Measurements from ENCODE around the gene SEBOX. TPM values are rescaled to one million over a fixed set of nuclear protein-coding genes. Genes with fewer than 3 reads are reported as not detected.
A peak's percentile ranks its signal among the peaks of the same experiment; 100 is the strongest.

The SEBOX gene
- total RNA-seq, 6 donors from 2014 or later, result not detected

GRCh38 chr17:28391401-28391800 is 26.4 kb upstream of the SEBOX start:
- 50% methylated on average over 2 of the region's 2 CpGs for WGBS, 2 donors
- Histone ChIP-seq H3K4me3 (no peak overlapping the region), H3K27me3 (no peaks in the 10 kb centered on the region), H3K9me3 (no peaks in the 10 kb centered on the region), H3K4me1 (peaks cover 0 to 3% (median 0%) of the 10 kb centered on the region in 4 donors), H3K36me3 (peaks cover 7 to 76% (median 35%) of the 10 kb centered on the region in 4 donors), H3K27ac (no peak overlapping the region)
- DNase-seq, result no peak
- no peak for ATAC-seq (ENCODE audit: low FRiP score in 2 of 2)
- TF ChIP-seq POLR2A (IDR thresholded peaks at IDR 0.05) (no peak), CTCF (IDR thresholded peaks at IDR 0.05) (no peak)

- peaks cover 7 to 72% (median 33%) of the 10 kb centered on the region in 4 donors for H3K36me3 ChIP-seq
- TF ChIP-seq EP300 (IDR thresholded peaks at IDR 0.05), result no peak
- TF ChIP-seq POLR2A (IDR thresholded peaks at IDR 0.05), result no peak
- no peak for TF ChIP-seq POLR2AphosphoS5 (IDR thresholded peaks at IDR 0.05)
- TF ChIP-seq CTCF (IDR thresholded peaks at IDR 0.05), result no peak
- whole genome bisulfite sequencing, 2 donors, result 100% methylated on average over 1 of the region's 1 CpG
- ATAC-seq (ENCODE audit: low FRiP score in 2 of 2) (no peak), DNase-seq (no peak)
- H3K27ac ChIP-seq, result no peak overlapping the region
- H3K4me1 ChIP-seq, result peaks cover 0 to 4% (median 0%) of the 10 kb centered on the region in 4 donors
- H3K4me3 ChIP-seq, result no peak overlapping the region
- H3K9me3 ChIP-seq, result no peaks in the 10 kb centered on the region
- H3K27me3 ChIP-seq, result no peaks in the 10 kb centered on the region
Observed at GRCh38 chr17:28390984-28391383, 26.0 kb upstream of the SEBOX start.

- H3K4me3 ChIP-seq, result no peak overlapping the region
- ATAC-seq (ENCODE audit: low FRiP score in 2 of 2), result no peak
- WGBS, 2 donors, result 96 to 98% methylated on average over 2 of the region's 2 CpGs
- H3K9me3 ChIP-seq, result no peaks in the 10 kb centered on the region
- peaks cover 0 to 8% (median 2%) of the 10 kb centered on the region in 4 donors for H3K4me1 ChIP-seq
- no peak for DNase-seq
- TF ChIP-seq POLR2A (IDR thresholded peaks at IDR 0.05), result no peak
- TF ChIP-seq EP300 (IDR thresholded peaks at IDR 0.05), result no peak
- TF ChIP-seq CTCF (IDR thresholded peaks at IDR 0.05), result no peak
- no peak for TF ChIP-seq POLR2AphosphoS5 (IDR thresholded peaks at IDR 0.05)
- H3K27me3 ChIP-seq, result no peaks in the 10 kb centered on the region
- H3K27ac ChIP-seq, result no peak overlapping the region
- H3K36me3 ChIP-seq, result peaks cover 7 to 67% (median 31%) of the 10 kb centered on the region in 4 donors
Observed at GRCh38 chr17:28390563-28390962, 25.6 kb upstream of the SEBOX start.

- no peaks in the 10 kb centered on the region for H3K9me3 ChIP-seq
- TF ChIP-seq POLR2AphosphoS5 (IDR thresholded peaks at IDR 0.05) (no peak), EP300 (IDR thresholded peaks at IDR 0.05) (no peak), POLR2A (IDR thresholded peaks at IDR 0.05) (no peak), CTCF (IDR thresholded peaks at IDR 0.05) (no peak)
- DNase-seq, result no peak
- no peaks in the 10 kb centered on the region for H3K27me3 ChIP-seq
- ATAC-seq (ENCODE audit: low FRiP score in 2 of 2), result no peak
- no peak overlapping the region for H3K27ac ChIP-seq
- H3K4me1 ChIP-seq, result peaks cover 2 to 12% (median 6%) of the 10 kb centered on the region in 4 donors
- no peak overlapping the region for H3K4me3 ChIP-seq
- 77 to 95% methylated on average over 1 of the region's 1 CpG for WGBS, 2 donors
- peaks cover 7 to 63% (median 29%) of the 10 kb centered on the region in 4 donors for H3K36me3 ChIP-seq
Observed at GRCh38 chr17:28390141-28390540, 25.1 kb upstream of the SEBOX start.

- H3K36me3 ChIP-seq, result peaks cover 7 to 47% (median 29%) of the 10 kb centered on the region in 4 donors
- H3K27ac ChIP-seq, result no peak overlapping the region
- 96 to 98% methylated on average over 8 to 11 of the region's 11 CpGs for WGBS, 2 donors
- ATAC-seq (ENCODE audit: low FRiP score in 2 of 2) (no peak), DNase-seq (peak in 1 of 2 donors; percentile 58)
- no peaks in the 10 kb centered on the region for H3K27me3 ChIP-seq
- peaks cover 3 to 23% (median 18%) of the 10 kb centered on the region in 4 donors for H3K4me1 ChIP-seq
- TF ChIP-seq EP300 (IDR thresholded peaks at IDR 0.05), result no peak
- TF ChIP-seq POLR2A (IDR thresholded peaks at IDR 0.05), result no peak
- no peak for TF ChIP-seq CTCF (IDR thresholded peaks at IDR 0.05)
- H3K9me3 ChIP-seq, result no peaks in the 10 kb centered on the region
- H3K4me3 ChIP-seq, result no peak overlapping the region
Observed at GRCh38 chr17:28388106-28388505, 23.1 kb upstream of the SEBOX start.

Data from upper lobe of left lung (tissue), 6 donors.